Endodermal cell (in vitro differentiated cells): ENCODE results near the gene ULK1. TPM values are rescaled to one million over a fixed set of nuclear protein-coding genes. Genes with fewer than 3 reads are reported as not detected.

ENCODE experiments used
- DNase-seq: peaks from one replicate; pipeline ENCODE4 v3.0.0-alpha.2; 2017
- H3K27ac ChIP-seq: 2 replicates; pipeline ENCODE4 v1.5.1; 2013; ENCODE audit warnings: mild to moderate bottlenecking, low read depth, low read length, moderate library complexity
- H3K27me3 ChIP-seq: 2 replicates; pipeline ENCODE4 v1.6.1; 2013; ENCODE audit warnings: mild to moderate bottlenecking, low read length, moderate library complexity; ENCODE audit not compliant: insufficient read depth, control insufficient read depth, poor library complexity, severe bottlenecking
- H3K36me3 ChIP-seq: 2 replicates; pipeline ENCODE4 v1.7.0; 2013; ENCODE audit warnings: mild to moderate bottlenecking, low read length, moderate library complexity; ENCODE audit not compliant: control insufficient read depth, insufficient read depth
- H3K4me1 ChIP-seq: one replicate; pipeline ENCODE4 v1.7.0; 2013; ENCODE audit warnings: low read length; ENCODE audit not compliant: control insufficient read depth, insufficient read depth
- H3K4me3 ChIP-seq: 2 replicates; pipeline ENCODE4 v1.5.1; 2013; ENCODE audit warnings: mild to moderate bottlenecking, low read length, moderate library complexity
- H3K9ac ChIP-seq: 2 replicates; pipeline ENCODE4 v1.6.1; 2013; ENCODE audit warnings: mild to moderate bottlenecking, low read length, moderate library complexity; ENCODE audit not compliant: poor library complexity, severe bottlenecking; ENCODE audit errors: extremely low read depth
- H3K9me3 ChIP-seq: 2 replicates; pipeline ENCODE4 v1.6.1; 2013; ENCODE audit warnings: mild to moderate bottlenecking, low read length, moderate library complexity; ENCODE audit not compliant: control insufficient read depth
- H3K27ac Mint-ChIP-seq: 2 replicates; pipeline ENCODE4 v1.8.0; 2020; ENCODE audit warnings: mixed read lengths
- H3K27me3 Mint-ChIP-seq: 2 replicates; pipeline ENCODE4 v1.8.0; 2021; ENCODE audit warnings: mild to moderate bottlenecking, mixed read lengths; ENCODE audit not compliant: insufficient read depth
- H3K36me3 Mint-ChIP-seq: 2 replicates; pipeline ENCODE4 v1.8.0; 2020; ENCODE audit warnings: low read depth, mixed read lengths
- H3K4me1 Mint-ChIP-seq: 2 replicates; pipeline ENCODE4 v1.8.0; 2020; ENCODE audit warnings: mixed read lengths
- H3K4me3 Mint-ChIP-seq: 2 replicates; pipeline ENCODE4 v1.8.0; 2020; ENCODE audit warnings: mild to moderate bottlenecking, moderate library complexity, mixed read lengths
- H3K9me3 Mint-ChIP-seq: 2 replicates; pipeline ENCODE4 v1.8.0; 2020; ENCODE audit warnings: mild to moderate bottlenecking, mixed read lengths
- CTCF ChIP-seq: fragments of 200-600 bp; sonication (generic); conservative IDR thresholded peaks from 2 replicates; pipeline ENCODE4 v1.5.0; 2021; ENCODE audit warnings: antibody characterized with exemption, mild to moderate bottlenecking
- WGBS, 2 experiments: methylation state at CpG; one replicate each; pipeline versions ENCODE4 v1.1.5 to v1.1.7; 2013; ENCODE audit warnings: missing lambda C conversion rate in 2 of 2, mixed read lengths in 1 of 2; ENCODE audit not compliant: insufficient coverage in 1 of 2, insufficient read length in 1 of 2; 5-methylcytosine and 5-hydroxymethylcytosine counted together
- total RNA-seq, 2 donors: library from RNA; stranded (reverse); fragmentation: NEBNext Ultra II Directional in 1 of 2; extraction: Animal tissue kit (Norgen Biotek cat#: 25700) in 1 of 2; gene quantifications; 2 replicates in 1 of 2; 3 replicates in 1 of 2; pipeline ENCODE4 v1.2.1, GENCODE V29; 2021

Gene ULK1
- total RNA-seq, 2 donors from 2014 or later = 68.0 to 104 TPM

- Mint-ChIP-seq H3K27ac (no peak overlapping the region), H3K27me3 (no peaks in the 10 kb centered on the region), H3K4me3 (no peak overlapping the region), H3K4me1 (no peaks in the 10 kb centered on the region), H3K9me3 (no peaks in the 10 kb centered on the region), H3K36me3 (peaks cover 11% of the 10 kb centered on the region)
- H3K27ac ChIP-seq = no peak overlapping the region
- TF ChIP-seq CTCF = no peak
- no peaks in the 10 kb centered on the region for H3K9me3 ChIP-seq
- no peaks in the 10 kb centered on the region for H3K4me1 ChIP-seq
- no peak overlapping the region for H3K4me3 ChIP-seq
- no peaks in the 10 kb centered on the region for H3K27me3 ChIP-seq
- WGBS, 2 experiments = 95% methylated on average over 1 of the region's 1 CpG; no CpG with 5 or more reads in 1 of the 2 experiments
- DNase-seq = peak; percentile 17
- H3K36me3 ChIP-seq = no peaks in the 10 kb centered on the region
- no peak overlapping the region for H3K9ac ChIP-seq
Observed at GRCh38 chr12:131971226-131971625, 76.8 kb downstream of the ULK1 start.

Other genes with a start within 250 kb of the ULK1 start
- gene SFSWAP, start 183.5 kb upstream of the ULK1 start, total RNA-seq = 10 to 100 TPM; 50.0 to 52.3 TPM
- gene MMP17, start 66.2 kb upstream of the ULK1 start, total RNA-seq = 10 to 100 TPM; 10.9 to 12.0 TPM
- 10 to 100 TPM; 37.3 to 56.7 TPM for gene PUS1, start 34.7 kb downstream of the ULK1 start, total RNA-seq
- gene EP400, start 55.3 kb downstream of the ULK1 start, total RNA-seq = 10 to 100 TPM; 64.7 to 78.3 TPM
- 10 to 100 TPM; 31.5 to 33.8 TPM for gene DDX51, start 249.7 kb downstream of the ULK1 start, total RNA-seq
- 10 to 100 TPM; 22.7 to 32.7 TPM for gene NOC4L, start 249.8 kb downstream of the ULK1 start, total RNA-seq